Measurements from ENCODE around the gene WNT3A.
A peak's percentile ranks its signal among the peaks of the same experiment; 100 is the strongest.

Gene WNT3A

GRCh38 chr1:228088586-228089498 lies 82.0 kb downstream of the WNT3A start:
- DNase-seq = no peak

GRCh38 chr1:228089519-228090380 lies 83.0 kb downstream of the WNT3A start:
- no peak for DNase-seq

GRCh38 chr1:228090613-228091081 lies 83.8 kb downstream of the WNT3A start:
- no peak for DNase-seq

- no peak for DNase-seq
Observed at GRCh38 chr1:228091084-228091483, 84.3 kb downstream of the WNT3A start.

GRCh38 chr1:228092342-228093049 lies 85.7 kb downstream of the WNT3A start:
- DNase-seq = no peak

- DNase-seq = no peak
Observed at GRCh38 chr1:228093050-228093906, 86.5 kb downstream of the WNT3A start.

- DNase-seq = no peak
Observed at GRCh38 chr1:228094432-228095016, 87.7 kb downstream of the WNT3A start.

- DNase-seq = no peak
Observed at GRCh38 chr1:228095161-228095560, 88.4 kb downstream of the WNT3A start.

- no peak for DNase-seq
Observed at GRCh38 chr1:228095938-228096337, 89.1 kb downstream of the WNT3A start.

- DNase-seq = no peak
Observed at GRCh38 chr1:228096416-228097332, 89.9 kb downstream of the WNT3A start.

GRCh38 chr1:228097333-228098081 lies 90.7 kb downstream of the WNT3A start:
- DNase-seq = no peak

GRCh38 chr1:228098323-228098931 lies 91.6 kb downstream of the WNT3A start:
- DNase-seq = no peak

GRCh38 chr1:228099331-228099732 lies 92.5 kb downstream of the WNT3A start:
- DNase-seq = no peak

GRCh38 chr1:228100822-228101613 lies 94.2 kb downstream of the WNT3A start:
- no peak for DNase-seq

- no peak for DNase-seq
Observed at GRCh38 chr1:228101614-228101993, 94.8 kb downstream of the WNT3A start.

- DNase-seq = peak; percentile 81
Observed at GRCh38 chr1:228101994-228102790, 95.4 kb downstream of the WNT3A start.

GRCh38 chr1:228102791-228103620 lies 96.2 kb downstream of the WNT3A start, which contains the start of gene C1orf35:
Gene C1orf35, minus strand, starts transcription at chr1:228103325. Its CDS starts 98 bp downstream, at chr1:228103227.
- peak; percentile 98 for DNase-seq
